ENCODE data around the gene ZNF174. TPM values are rescaled to one million over a fixed set of nuclear protein-coding genes. Genes with fewer than 3 reads are reported as not detected.

ZNF174 gene
- total and polyA plus RNA-seq, 2 of the 4 experiments (the other 2 are of a cell fraction), result 7.2 to 10.6 TPM

DNA sequence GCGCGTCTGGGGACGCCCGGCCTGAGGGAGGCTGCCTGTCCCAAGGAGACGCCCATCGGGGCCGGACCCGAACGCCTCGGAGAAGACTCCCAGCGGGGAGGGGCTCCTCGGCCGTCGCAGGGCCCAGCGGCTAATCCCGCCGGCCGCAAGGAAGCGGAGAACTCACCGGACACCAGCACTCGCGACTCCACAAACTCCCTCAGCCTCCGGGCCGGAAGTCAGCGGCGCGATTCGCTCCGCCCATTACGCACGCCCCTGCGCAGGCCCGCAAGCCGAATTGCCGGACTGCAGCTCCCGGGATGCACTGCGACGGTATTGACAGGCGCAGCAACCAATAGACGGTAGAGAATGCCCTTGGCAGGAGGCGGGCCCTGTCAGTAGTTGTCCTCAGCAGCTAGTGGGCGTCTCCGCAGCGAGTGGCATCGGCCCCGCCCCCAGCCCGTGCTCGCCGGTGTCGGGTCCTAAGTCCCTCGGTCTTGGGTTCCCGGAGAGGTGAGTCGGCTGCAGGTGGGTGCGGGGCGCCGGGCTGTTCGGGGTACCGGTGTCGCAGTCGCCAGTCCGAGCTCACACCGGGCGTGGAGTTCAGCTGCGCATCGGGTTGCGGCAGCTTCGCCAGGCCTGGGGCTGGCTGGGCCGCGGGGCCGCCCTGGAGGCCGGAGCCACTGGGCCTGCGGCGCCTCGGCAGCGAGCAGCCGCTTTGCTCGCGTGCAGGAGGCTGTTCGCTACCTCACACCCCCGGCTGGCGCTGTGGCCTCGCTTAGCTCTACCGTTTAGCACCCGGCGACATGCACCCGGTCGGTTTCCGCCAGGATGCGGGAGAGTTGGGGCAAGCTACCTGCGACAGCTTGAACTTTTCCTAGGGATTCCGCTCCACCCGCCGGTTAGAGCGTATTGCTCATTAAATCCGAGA is at the start of gene ZNF174, which contains the start of gene ZSCAN32 (continued):
- no peak for TF ChIP-seq SMC3 (IDR thresholded peaks at IDR 0.05; ENCODE audit: low read depth, low read length)
- peak; percentile 74; the same call in 1 of the 2 replicates for TF ChIP-seq BHLHE40 (IDR thresholded peaks at IDR 0.05; ENCODE audit: low read depth, low read length)
- no peak for TF ChIP-seq RFX5 (IDR thresholded peaks at IDR 0.05; ENCODE audit: low read depth, low read length)
- TF ChIP-seq MAZ (IDR thresholded peaks at IDR 0.05; ENCODE audit: borderline replicate concordance, low read depth, low read length), result peak; percentile 69; the same call in 1 of the 2 replicates
- no peak for TF ChIP-seq NFE2L2 (IDR thresholded peaks at IDR 0.05; ENCODE audit: low read depth, low read length)

DNA sequence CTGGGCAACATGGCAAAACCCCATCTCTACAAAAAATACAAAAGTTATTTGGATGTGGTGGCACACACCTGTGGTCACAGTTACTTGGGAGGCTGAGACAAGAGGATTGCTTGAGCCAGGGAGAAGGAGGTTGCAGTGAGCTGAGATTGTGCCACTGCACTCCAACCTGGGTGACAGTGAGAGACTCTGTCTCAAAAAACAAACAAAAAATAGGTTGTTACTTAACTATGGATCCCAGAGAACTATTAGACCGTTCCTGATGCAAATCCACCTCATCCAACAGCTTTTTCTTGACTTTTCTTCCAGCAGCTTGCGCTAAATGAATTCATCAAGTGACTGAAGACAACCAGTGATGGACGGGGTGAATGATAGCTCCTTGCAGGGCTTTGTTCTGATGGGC is 45.4 kb upstream of the ZNF174 start, which contains the start of gene OR2C1:
Gene OR2C1, plus strand, starts transcription at position 301 of the 400 bp plus-strand sequence. Its CDS starts 52 bp downstream, at position 353.
- POLR2A ChIA-PET (ENCODE audit: unreplicated experiment), result no interaction called here
- Histone ChIP-seq H3K9me1 (ENCODE audit: insufficient read depth, low read length) (no peaks in the 10 kb centered on the region), H3K4me2 (ENCODE audit: low read depth, low read length) (no peak within 1 kb of the TSS), H3K27me3 (ENCODE audit: control insufficient read depth, insufficient read depth, low read length) (no peaks in the 10 kb centered on the region; the same call in 1 of the 2 replicates), H3K4me1 (ENCODE audit: control insufficient read depth, insufficient read depth, low read length) (no peaks in the 10 kb centered on the region), H4K5ac (ENCODE audit: low read depth, low read length) (no peak within 1 kb of the TSS), H4K20me1 (ENCODE audit: insufficient read depth, low read length) (no peaks in the 10 kb centered on the region), H2AK9ac (replicated peaks; ENCODE audit: low read depth, low read length, poor library complexity) (no peak within 1 kb of the TSS), H3K23ac (ENCODE audit: low read depth, low read length) (no peak within 1 kb of the TSS), H4K91ac (ENCODE audit: insufficient read depth, low read depth, low read length) (no peak within 1 kb of the TSS), H2BK15ac (ENCODE audit: low read depth, low read length) (no peak within 1 kb of the TSS), H3K4me3 (ENCODE audit: insufficient read depth, low read depth, low read length) (no peak within 1 kb of the TSS), H3K9ac (ENCODE audit: low read depth, low read length) (no peak within 1 kb of the TSS), H2AFZ (replicated peaks; ENCODE audit: low read length, poor library complexity) (peak within 1 kb of the TSS; percentile 4), H4K8ac (ENCODE audit: low read depth in 2 of 2, low read length in 2 of 2) (no peak within 1 kb of the TSS), H3K18ac (ENCODE audit: low read depth, low read length) (no peak within 1 kb of the TSS), H3K56ac (ENCODE audit: extremely low read depth, insufficient read depth, low read length) (no peak within 1 kb of the TSS), H2AK5ac (ENCODE audit: low read depth, low read length) (no peak within 1 kb of the TSS), H2BK20ac (ENCODE audit: low read depth, low read length) (no peak within 1 kb of the TSS), H3K36me3 (ENCODE audit: control insufficient read depth, insufficient read depth, low read length) (no peaks in the 10 kb centered on the region), H3K4ac (ENCODE audit: low read depth, low read length) (no peak within 1 kb of the TSS), H2BK5ac (ENCODE audit: low read depth, low read length, poor library complexity, severe bottlenecking) (no peak within 1 kb of the TSS), H2BK120ac (ENCODE audit: low read depth, low read length) (no peak within 1 kb of the TSS), H3K79me1 (ENCODE audit: low read depth in 1 of 2, low read length in 2 of 2) (no peaks in the 10 kb centered on the region), H3K14ac (replicated peaks; ENCODE audit: low read depth, low read length) (no peak within 1 kb of the TSS), H3K9me3 (ENCODE audit: control insufficient read depth, insufficient read depth, low read length) (peaks cover 5% of the 10 kb centered on the region; the same call in 1 of the 2 replicates), H3K27ac (ENCODE audit: insufficient read depth, low read length) (no peak within 1 kb of the TSS)
- no peak for TF ChIP-seq CEBPB (IDR thresholded peaks at IDR 0.05; ENCODE audit: low read depth, low read length)
- CTCF ChIA-PET, result no interaction called here
- no TSS peak for BruUV-seq (replicated peaks)
- DNase-seq (no peak), ATAC-seq (ENCODE audit: low read depth) (no peak)
- in situ Hi-C loops (cut with MboI; ENCODE audit: low sequenced_read_pairs), result no loop called here
- no CpG with 5 or more reads among the region's 3 CpGs for WGBS, 2 experiments (ENCODE audit: extremely low coverage in 2 of 2, insufficient read length in 1 of 2)
- dilution Hi-C loops (cut with HindIII; ENCODE audit: low sequenced_read_pairs, unreplicated experiment), result no loop called here
- intact Hi-C loops (cut with micrococcal nuclease), result no loop called here

Data from IMR-90 (cell line).